Activated T-helper 17 cell treated with anti-CD3 and anti-CD28 coated beads, Interleukin-2, amount 50 U/mL, for 72 hours (primary cell): ENCODE results near the gene NXNL1. TPM values are rescaled to one million over a fixed set of nuclear protein-coding genes. Genes with fewer than 3 reads are reported as not detected.

Experiments used
- ATAC-seq: fragments of 150-1000 bp; cut with Tn5 transposase; replicated peaks from 2 replicates; pipeline ENCODE4 v1.10.0; 2021; ENCODE audit warnings: mild to moderate bottlenecking, moderate library complexity
- H3K27ac Mint-ChIP-seq: one replicate; pipeline ENCODE4 v1.8.0; 2022; ENCODE audit warnings: mixed read lengths
- H3K27me3 Mint-ChIP-seq: one replicate; pipeline ENCODE4 v1.8.0; 2022; ENCODE audit warnings: mixed read lengths
- H3K36me3 Mint-ChIP-seq: one replicate; pipeline ENCODE4 v1.8.0; 2022; ENCODE audit warnings: low read depth, mild to moderate bottlenecking, mixed read lengths
- H3K4me1 Mint-ChIP-seq: one replicate; pipeline ENCODE4 v1.8.0; 2022; ENCODE audit warnings: mixed read lengths
- H3K4me3 Mint-ChIP-seq: one replicate; pipeline ENCODE4 v1.8.0; 2022; ENCODE audit warnings: mild to moderate bottlenecking, mixed read lengths
- H3K9me3 Mint-ChIP-seq: one replicate; pipeline ENCODE4 v1.8.0; 2022; ENCODE audit warnings: mixed read lengths
- total RNA-seq, 2 donors: library from RNA; stranded (reverse); gene quantifications; one replicate each; pipeline ENCODE4 v1.2.3, GENCODE V29; 2022

NXNL1 gene
- total RNA-seq, 2 donors from 2014 or later: not detected

DNA sequence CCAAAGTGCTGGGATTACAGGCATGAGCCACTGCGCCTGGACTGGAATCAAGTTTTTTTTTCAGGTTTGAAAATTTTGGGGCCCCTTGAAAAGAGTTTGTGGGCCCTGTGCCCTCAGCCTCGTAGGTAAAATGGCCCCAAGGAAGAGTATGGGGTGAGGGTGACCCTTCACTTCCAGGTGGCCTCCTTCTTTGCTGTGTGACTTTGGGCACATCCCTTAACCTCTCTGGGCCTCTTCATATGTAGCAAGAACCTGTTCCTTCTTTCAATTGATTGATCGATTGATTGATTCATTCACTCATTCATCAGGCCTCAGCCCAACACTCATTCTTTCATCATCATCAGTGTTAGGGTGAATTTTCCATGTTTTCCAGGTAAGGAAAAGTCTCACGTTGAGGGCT lies 8.9 kb downstream of the NXNL1 start:
- no peak for ATAC-seq
- Mint-ChIP-seq H3K27me3 (peaks cover 17% of the 10 kb centered on the region), H3K36me3 (no peaks in the 10 kb centered on the region), H3K9me3 (no peaks in the 10 kb centered on the region), H3K4me3 (no peak overlapping the region), H3K4me1 (peaks cover 6% of the 10 kb centered on the region), H3K27ac (no peak overlapping the region)

- Mint-ChIP-seq H3K36me3 (no peaks in the 10 kb centered on the region), H3K27ac (peak overlapping the region; percentile 6), H3K4me1 (peaks cover 6% of the 10 kb centered on the region), H3K27me3 (peaks cover 17% of the 10 kb centered on the region), H3K4me3 (peak overlapping the region; percentile 57), H3K9me3 (no peaks in the 10 kb centered on the region)
- ATAC-seq: peak; percentile 96
These were observed 10.3 kb downstream of the NXNL1 start for GRCh38 chr19:17450264-17451075.

- Mint-ChIP-seq H3K4me1 (peaks cover 6% of the 10 kb centered on the region), H3K27ac (no peak within 1 kb of the TSS), H3K27me3 (peaks cover 5% of the 10 kb centered on the region), H3K4me3 (peak within 1 kb of the TSS; percentile 19), H3K36me3 (no peaks in the 10 kb centered on the region), H3K9me3 (no peaks in the 10 kb centered on the region)
- ATAC-seq: peak; percentile 44
These were observed 12.4 kb downstream of the NXNL1 start, which contains the start of gene TMEM221 for GRCh38 chr19:17448131-17448967. TMEM221 (minus strand) TSS chr19:17448668; CDS start chr19:17448462, 206 bp downstream.

- Mint-ChIP-seq H3K4me1 (peaks cover 6% of the 10 kb centered on the region), H3K9me3 (no peaks in the 10 kb centered on the region), H3K36me3 (no peaks in the 10 kb centered on the region), H3K4me3 (peak overlapping the region; percentile 19), H3K27me3 (peaks cover 4% of the 10 kb centered on the region), H3K27ac (no peak overlapping the region)
- no peak for ATAC-seq
These were observed 13.0 kb downstream of the NXNL1 start for GRCh38 chr19:17447704-17448130.

- Mint-ChIP-seq H3K27me3 (peaks cover 4% of the 10 kb centered on the region), H3K9me3 (no peaks in the 10 kb centered on the region), H3K36me3 (no peaks in the 10 kb centered on the region), H3K4me1 (peaks cover 6% of the 10 kb centered on the region), H3K4me3 (no peak overlapping the region), H3K27ac (no peak overlapping the region)
- ATAC-seq: no peak
These were observed 15.1 kb downstream of the NXNL1 start for GRCh38 chr19:17445526-17446165.

GRCh38 chr19:17441241-17442021 lies 19.3 kb downstream of the NXNL1 start:
- no peak overlapping the region for H3K27ac Mint-ChIP-seq
- no peaks in the 10 kb centered on the region for H3K36me3 Mint-ChIP-seq
- no peak overlapping the region for H3K4me3 Mint-ChIP-seq
- no peaks in the 10 kb centered on the region for H3K27me3 Mint-ChIP-seq
- H3K4me1 Mint-ChIP-seq: no peaks in the 10 kb centered on the region
- peak; percentile 66 for ATAC-seq
- H3K9me3 Mint-ChIP-seq: no peaks in the 10 kb centered on the region

DNA sequence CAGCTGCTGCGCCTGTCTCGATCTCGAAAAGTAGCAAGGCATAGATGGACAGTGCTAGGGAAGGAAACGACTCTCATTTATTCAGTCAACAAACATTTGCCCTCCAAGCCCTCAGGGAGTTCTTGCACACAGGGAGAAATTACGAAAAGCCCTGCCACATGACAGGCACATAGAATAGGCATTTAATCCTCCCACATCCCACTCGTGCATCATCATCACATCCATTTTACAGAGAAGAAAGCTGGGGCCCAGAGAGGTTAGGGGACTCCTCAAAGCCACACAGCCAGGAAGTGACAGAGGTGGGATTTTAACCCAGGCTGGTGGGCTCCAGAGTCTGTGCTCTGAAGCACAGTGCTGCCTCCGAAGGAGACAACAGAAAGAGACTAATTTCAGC lies 23.9 kb downstream of the NXNL1 start:
- Mint-ChIP-seq H3K4me1 (no peaks in the 10 kb centered on the region), H3K36me3 (no peaks in the 10 kb centered on the region), H3K9me3 (no peaks in the 10 kb centered on the region), H3K4me3 (no peak overlapping the region), H3K27ac (no peak overlapping the region), H3K27me3 (no peaks in the 10 kb centered on the region)
- no peak for ATAC-seq

DNA sequence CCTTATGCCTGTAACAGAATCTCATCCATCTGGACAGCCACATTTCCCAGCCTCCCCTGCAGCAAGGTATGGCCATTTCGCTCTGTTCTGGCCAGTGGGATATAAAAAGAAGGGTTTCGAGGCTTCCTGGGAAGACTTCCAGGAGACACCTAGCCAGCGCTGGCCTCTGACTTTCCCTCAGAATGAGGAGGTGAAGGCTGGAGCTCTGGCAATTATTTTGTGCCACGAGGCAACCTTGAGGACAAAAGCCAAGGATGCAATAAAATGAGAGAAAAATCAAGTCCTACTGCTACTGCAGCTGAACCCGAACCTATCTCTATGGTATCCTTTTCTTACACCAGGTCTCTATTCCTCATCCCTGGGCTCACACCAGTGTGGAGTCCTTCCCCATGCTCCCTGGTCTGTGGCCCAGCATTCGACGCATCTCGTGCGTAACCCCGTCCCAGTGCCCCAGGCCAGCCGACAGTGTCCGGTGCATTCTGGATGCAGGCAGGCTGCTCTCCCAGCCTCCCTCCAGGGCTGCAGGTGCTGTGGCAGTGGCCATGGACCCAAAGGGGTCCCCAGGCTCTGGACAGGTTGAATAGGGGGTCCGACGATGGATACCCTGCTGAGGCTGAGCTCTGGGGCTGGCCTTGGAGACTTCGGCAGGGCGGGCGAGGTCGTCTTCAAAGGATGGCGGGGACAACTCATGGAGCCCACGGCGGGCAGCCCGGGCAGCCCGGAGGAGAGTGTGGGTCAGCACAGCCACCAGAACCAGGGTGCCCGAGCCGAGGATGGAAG lies 24.4 kb downstream of the NXNL1 start:
- Mint-ChIP-seq H3K4me3 (no peak overlapping the region), H3K27me3 (no peaks in the 10 kb centered on the region), H3K4me1 (no peaks in the 10 kb centered on the region), H3K9me3 (no peaks in the 10 kb centered on the region), H3K36me3 (no peaks in the 10 kb centered on the region), H3K27ac (no peak overlapping the region)
- ATAC-seq: no peak

- Mint-ChIP-seq H3K9me3 (no peaks in the 10 kb centered on the region), H3K4me1 (no peaks in the 10 kb centered on the region), H3K27ac (no peak overlapping the region), H3K4me3 (no peak overlapping the region), H3K27me3 (no peaks in the 10 kb centered on the region), H3K36me3 (no peaks in the 10 kb centered on the region)
- no peak for ATAC-seq
These were observed 25.5 kb downstream of the NXNL1 start for GRCh38 chr19:17435218-17435617.

- Mint-ChIP-seq H3K27me3 (no peaks in the 10 kb centered on the region), H3K4me1 (no peaks in the 10 kb centered on the region), H3K4me3 (no peak overlapping the region), H3K27ac (no peak overlapping the region), H3K9me3 (no peaks in the 10 kb centered on the region), H3K36me3 (no peaks in the 10 kb centered on the region)
- ATAC-seq: no peak
These were observed 29.3 kb downstream of the NXNL1 start for GRCh38 chr19:17431417-17431816.

DNA sequence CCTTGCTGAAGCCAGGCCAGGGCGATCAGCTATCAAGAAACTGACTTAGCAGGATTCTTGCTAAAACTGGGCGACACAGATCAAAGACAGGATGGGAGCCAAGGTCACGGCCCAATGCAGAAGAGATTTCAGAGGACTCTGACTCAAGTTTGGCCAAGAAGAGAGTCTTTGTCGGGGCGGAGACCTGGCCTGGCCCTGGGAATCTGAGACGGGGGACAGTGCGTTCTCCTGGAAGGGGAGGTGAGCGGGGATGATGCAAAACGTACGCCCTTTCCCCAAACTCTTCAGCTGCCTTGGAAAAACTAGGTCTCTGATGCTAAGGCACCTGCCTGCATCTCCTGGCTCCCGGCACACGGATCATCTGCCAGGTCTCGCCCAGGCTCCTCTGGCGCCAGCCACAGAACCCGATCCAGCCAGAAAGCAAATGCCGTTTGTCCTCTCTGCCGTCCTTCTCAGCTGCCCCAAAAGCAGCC lies 31.0 kb downstream of the NXNL1 start:
- ATAC-seq: no peak
- Mint-ChIP-seq H3K36me3 (no peaks in the 10 kb centered on the region), H3K9me3 (no peaks in the 10 kb centered on the region), H3K4me1 (no peaks in the 10 kb centered on the region), H3K27me3 (no peaks in the 10 kb centered on the region), H3K4me3 (no peak overlapping the region), H3K27ac (no peak overlapping the region)

GRCh38 chr19:17424743-17425365 lies 35.9 kb downstream of the NXNL1 start:
- H3K27me3 Mint-ChIP-seq: no peaks in the 10 kb centered on the region
- ATAC-seq: peak; percentile 45
- peaks cover 5% of the 10 kb centered on the region for H3K4me1 Mint-ChIP-seq
- H3K27ac Mint-ChIP-seq: no peak overlapping the region
- no peaks in the 10 kb centered on the region for H3K9me3 Mint-ChIP-seq
- H3K4me3 Mint-ChIP-seq: no peak overlapping the region
- H3K36me3 Mint-ChIP-seq: peaks cover 14% of the 10 kb centered on the region
